ENCODE measurements around the gene IKZF5. TPM values are rescaled to one million over a fixed set of nuclear protein-coding genes. Genes with fewer than 3 reads are reported as not detected.
A peak's percentile ranks its signal among the peaks of the same experiment; 100 is the strongest.

Gene IKZF5
- total RNA-seq, 1 donor from 2014 or later: 2.1 TPM

GRCh38 chr10:122990278-122990677 lies 18.3 kb downstream of the IKZF5 start:
- no peak for FAIRE-seq
- DNase-seq (ENCODE audit: low read depth): peak; percentile 56
- no peaks in the 10 kb centered on the region for H3K27me3 ChIP-seq (ENCODE audit: control insufficient read depth, insufficient read depth, low read length)
- no peak overlapping the region for H3K4me3 ChIP-seq (ENCODE audit: low read depth, low read length)
- H3K36me3 ChIP-seq (ENCODE audit: control insufficient read depth, insufficient read depth, low read length): peaks cover 4% of the 10 kb centered on the region
- no peak for TF ChIP-seq CTCF (IDR thresholded peaks at IDR 0.05; ENCODE audit: insufficient read depth, low read length, severe bottlenecking)

GRCh38 chr10:122988501-122988900 lies 20.1 kb downstream of the IKZF5 start:
- FAIRE-seq (no peak), DNase-seq (ENCODE audit: low read depth) (peak; percentile 23)
- no peak for TF ChIP-seq CTCF (IDR thresholded peaks at IDR 0.05; ENCODE audit: insufficient read depth, low read length, severe bottlenecking)
- Histone ChIP-seq H3K27me3 (ENCODE audit: control insufficient read depth, insufficient read depth, low read length) (no peaks in the 10 kb centered on the region), H3K36me3 (ENCODE audit: control insufficient read depth, insufficient read depth, low read length) (peaks cover 3% of the 10 kb centered on the region), H3K4me3 (ENCODE audit: low read depth, low read length) (no peak overlapping the region)

- FAIRE-seq: no peak
- Histone ChIP-seq H3K27me3 (ENCODE audit: control insufficient read depth, insufficient read depth, low read length) (no peaks in the 10 kb centered on the region), H3K4me3 (ENCODE audit: low read depth, low read length) (no peak overlapping the region), H3K36me3 (ENCODE audit: control insufficient read depth, insufficient read depth, low read length) (peaks cover 4% of the 10 kb centered on the region)
- no peak for DNase-seq (ENCODE audit: low read depth)
- no peak for TF ChIP-seq CTCF (IDR thresholded peaks at IDR 0.05; ENCODE audit: insufficient read depth, low read length, severe bottlenecking)
Measured at GRCh38 chr10:122986335-122986734, 22.3 kb downstream of the IKZF5 start.

GRCh38 chr10:122984708-122985107 lies 23.9 kb downstream of the IKZF5 start:
- FAIRE-seq (no peak), DNase-seq (ENCODE audit: low read depth) (no peak)
- no peak for TF ChIP-seq CTCF (IDR thresholded peaks at IDR 0.05; ENCODE audit: insufficient read depth, low read length, severe bottlenecking)
- peaks cover 4% of the 10 kb centered on the region for H3K36me3 ChIP-seq (ENCODE audit: control insufficient read depth, insufficient read depth, low read length)
- no peak overlapping the region for H3K4me3 ChIP-seq (ENCODE audit: low read depth, low read length)
- no peaks in the 10 kb centered on the region for H3K27me3 ChIP-seq (ENCODE audit: control insufficient read depth, insufficient read depth, low read length)

GRCh38 chr10:122983898-122984297 lies 24.7 kb downstream of the IKZF5 start:
- H3K36me3 ChIP-seq (ENCODE audit: control insufficient read depth, insufficient read depth, low read length): peaks cover 4% of the 10 kb centered on the region
- H3K4me3 ChIP-seq (ENCODE audit: low read depth, low read length): no peak overlapping the region
- DNase-seq (ENCODE audit: low read depth): no peak
- TF ChIP-seq CTCF (IDR thresholded peaks at IDR 0.05; ENCODE audit: insufficient read depth, low read length, severe bottlenecking): no peak
- no peaks in the 10 kb centered on the region for H3K27me3 ChIP-seq (ENCODE audit: control insufficient read depth, insufficient read depth, low read length)
- FAIRE-seq: no peak

DNA sequence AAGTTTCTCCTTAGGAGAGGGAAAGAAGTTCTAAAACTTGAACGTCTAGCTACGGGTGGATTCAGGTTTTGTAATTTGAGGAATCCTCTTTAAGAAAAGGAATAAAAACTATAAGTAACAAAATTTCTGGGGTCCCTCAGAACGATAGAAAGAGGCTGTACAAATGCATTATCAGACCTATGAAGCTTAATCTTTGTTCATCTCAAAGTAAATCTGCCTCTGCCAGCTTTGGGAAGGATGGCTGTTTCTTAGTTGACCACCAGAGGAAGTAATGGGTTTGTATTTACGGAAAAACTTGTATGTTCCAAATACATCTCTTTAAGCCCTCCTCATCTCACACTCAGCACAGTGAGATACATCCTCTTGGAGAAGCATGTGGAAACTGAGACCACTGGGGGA lies 27.5 kb downstream of the IKZF5 start:
- Histone ChIP-seq H3K27me3 (ENCODE audit: control insufficient read depth, insufficient read depth, low read length) (no peaks in the 10 kb centered on the region), H3K4me3 (ENCODE audit: low read depth, low read length) (peak overlapping the region; percentile 56), H3K36me3 (ENCODE audit: control insufficient read depth, insufficient read depth, low read length) (peaks cover 4% of the 10 kb centered on the region)
- DNase-seq (ENCODE audit: low read depth) (peak; percentile 36), FAIRE-seq (no peak)
- peak; percentile 30 for TF ChIP-seq CTCF (IDR thresholded peaks at IDR 0.05; ENCODE audit: insufficient read depth, low read length, severe bottlenecking)

All from bronchial epithelial cell (primary cell).